MCF 10A (cell line): ENCODE measurements around the gene DNAH9. TPM values are rescaled to one million over a fixed set of nuclear protein-coding genes. Genes with fewer than 3 reads are reported as not detected.

Experiments
- BruUV-seq: library from RNA; stranded (reverse); fragments of 400-500 nt; replicated peaks from 2 replicates; lab custom pipeline; 2021; lab: Mats Ljungman, UMichigan
- CTCF ChIA-PET: fragments of 300-600 bp; sonication (Branson Sonifier 250); formaldehyde crosslinking; extraction: SDS; loops from one replicate; lab custom pipeline; 2021; ENCODE audit warnings: antibody characterized with exemption, inconsistent platforms; lab: Yijun Ruan, JAX
- POLR2A ChIA-PET: fragments of 300-600, 350-650 bp; sonication (Branson Sonifier 250); formaldehyde crosslinking; extraction: SDS; loops from one replicate; lab custom pipeline; 2020; ENCODE audit warnings: antibody characterized with exemption, inconsistent platforms; lab: Yijun Ruan, JAX
- DNase-seq: peaks from one replicate; pipeline ENCODE4 v3.0.0-alpha.2; 2018; ENCODE audit not compliant: unreplicated experiment
- H3K27ac Mint-ChIP-seq: one replicate; pipeline ENCODE4 v1.8.0; 2022; ENCODE audit warnings: mild to moderate bottlenecking, low read depth, mixed read lengths; ENCODE audit not compliant: unreplicated experiment
- H3K27me3 Mint-ChIP-seq: one replicate; pipeline ENCODE4 v1.8.0; 2022; ENCODE audit warnings: mixed read lengths; ENCODE audit not compliant: insufficient read depth, unreplicated experiment
- H3K36me3 Mint-ChIP-seq: one replicate; pipeline ENCODE4 v1.8.0; 2022; ENCODE audit warnings: mild to moderate bottlenecking, moderate library complexity, mixed read lengths; ENCODE audit not compliant: insufficient read depth, unreplicated experiment
- H3K4me1 Mint-ChIP-seq: one replicate; pipeline ENCODE4 v1.8.0; 2022; ENCODE audit warnings: mixed read lengths; ENCODE audit not compliant: insufficient read depth, unreplicated experiment
- H3K4me3 Mint-ChIP-seq: one replicate; pipeline ENCODE4 v1.8.0; 2022; ENCODE audit warnings: mild to moderate bottlenecking, moderate library complexity, mixed read lengths; ENCODE audit not compliant: unreplicated experiment
- H3K9me3 Mint-ChIP-seq: one replicate; pipeline ENCODE4 v1.8.0; 2022; ENCODE audit warnings: mixed read lengths; ENCODE audit not compliant: unreplicated experiment
- intact Hi-C: fragments of 100-400 bp; cut with micrococcal nuclease; formaldehyde crosslinking; loops from 2 replicates; pipeline ENCODE4 v1.14.1; 2022
- total RNA-seq: library from RNA; stranded (reverse); gene quantifications from 2 replicates; pipeline ENCODE4 v1.2.3, GENCODE V29; 2022
- TF ChIP-seq, protein P1 (sequence below): fragments of 200-600 bp; IDR thresholded peaks from one replicate; pipeline ENCODE4 v1.8.0; 2022; ENCODE audit warnings: antibody characterized with exemption, mild to moderate bottlenecking; ENCODE audit not compliant: unreplicated experiment

DNAH9 gene
- total RNA-seq, 1 experiment from 2014 or later: 0.44 TPM

GRCh38 chr17:11622492-11622891, 24.2 kb downstream of the DNAH9 start:
- BruUV-seq: no TSS peak
- no peak overlapping the region for H3K4me3 Mint-ChIP-seq
- CTCF ChIA-PET: interaction anchor here (2.2 kb wide), 1 partner anchor 22 kb away, joined by 8 read pairs; no protein-coding TSS in a partner anchor
- H3K9me3 Mint-ChIP-seq: no peaks in the 10 kb centered on the region
- intact Hi-C loops: no loop called here
- TF ChIP-seq, protein P1, sequence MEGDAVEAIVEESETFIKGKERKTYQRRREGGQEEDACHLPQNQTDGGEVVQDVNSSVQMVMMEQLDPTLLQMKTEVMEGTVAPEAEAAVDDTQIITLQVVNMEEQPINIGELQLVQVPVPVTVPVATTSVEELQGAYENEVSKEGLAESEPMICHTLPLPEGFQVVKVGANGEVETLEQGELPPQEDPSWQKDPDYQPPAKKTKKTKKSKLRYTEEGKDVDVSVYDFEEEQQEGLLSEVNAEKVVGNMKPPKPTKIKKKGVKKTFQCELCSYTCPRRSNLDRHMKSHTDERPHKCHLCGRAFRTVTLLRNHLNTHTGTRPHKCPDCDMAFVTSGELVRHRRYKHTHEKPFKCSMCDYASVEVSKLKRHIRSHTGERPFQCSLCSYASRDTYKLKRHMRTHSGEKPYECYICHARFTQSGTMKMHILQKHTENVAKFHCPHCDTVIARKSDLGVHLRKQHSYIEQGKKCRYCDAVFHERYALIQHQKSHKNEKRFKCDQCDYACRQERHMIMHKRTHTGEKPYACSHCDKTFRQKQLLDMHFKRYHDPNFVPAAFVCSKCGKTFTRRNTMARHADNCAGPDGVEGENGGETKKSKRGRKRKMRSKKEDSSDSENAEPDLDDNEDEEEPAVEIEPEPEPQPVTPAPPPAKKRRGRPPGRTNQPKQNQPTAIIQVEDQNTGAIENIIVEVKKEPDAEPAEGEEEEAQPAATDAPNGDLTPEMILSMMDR: no peak
- POLR2A ChIA-PET: no interaction called here
- H3K27ac Mint-ChIP-seq: no peak overlapping the region
- no peak for DNase-seq
- peaks cover 17% of the 10 kb centered on the region for H3K4me1 Mint-ChIP-seq
- no peaks in the 10 kb centered on the region for H3K36me3 Mint-ChIP-seq
- H3K27me3 Mint-ChIP-seq: peaks cover 39% of the 10 kb centered on the region

DNA sequence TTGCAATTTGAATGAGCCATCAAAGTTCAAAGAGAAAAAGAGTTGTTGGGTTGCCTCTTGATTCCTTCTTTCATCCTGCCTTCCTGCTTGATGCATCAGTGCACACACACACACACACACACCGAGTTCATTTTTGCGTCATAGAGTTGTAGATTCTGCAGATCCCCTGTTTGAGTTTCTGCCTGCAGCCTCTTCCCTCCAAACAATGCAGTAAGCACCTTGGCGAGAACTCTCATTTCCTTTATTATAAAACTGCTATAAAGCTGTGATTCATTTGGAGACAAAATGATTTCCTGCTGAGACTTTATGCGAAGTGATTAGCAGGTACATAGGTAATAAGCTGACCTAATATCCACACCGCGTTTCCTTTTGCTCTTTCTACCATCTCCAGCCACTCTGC, 26.7 kb downstream of the DNAH9 start:
- POLR2A ChIA-PET: no interaction called here
- BruUV-seq: no TSS peak

DNA sequence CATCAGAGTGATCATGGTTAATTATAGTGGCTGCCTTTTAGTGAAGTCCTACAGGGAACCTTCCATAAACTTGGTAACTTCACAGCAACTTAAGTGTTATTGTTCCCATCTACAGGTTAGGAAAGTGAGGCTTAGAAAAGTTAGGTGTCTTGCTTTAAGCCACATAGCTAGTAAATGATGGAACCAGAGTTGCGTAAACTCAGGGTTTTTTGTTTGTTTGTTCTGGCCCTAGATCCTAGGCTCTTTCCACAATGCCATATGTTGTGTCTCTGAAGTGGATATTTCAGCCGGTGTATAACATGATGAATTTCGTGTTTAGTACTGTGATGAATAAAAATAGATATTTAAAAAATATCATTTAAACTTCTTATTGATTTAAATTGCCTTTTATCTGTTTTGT, 27.6 kb downstream of the DNAH9 start:
- POLR2A ChIA-PET: no interaction called here
- Mint-ChIP-seq H3K4me1 (peaks cover 6% of the 10 kb centered on the region), H3K4me3 (no peak overlapping the region), H3K27me3 (peaks cover 50% of the 10 kb centered on the region), H3K36me3 (no peaks in the 10 kb centered on the region), H3K27ac (no peak overlapping the region), H3K9me3 (no peaks in the 10 kb centered on the region)
- intact Hi-C loops: no loop called here
- no TSS peak for BruUV-seq
- no peak for DNase-seq
- TF ChIP-seq, protein P1: no peak
- CTCF ChIA-PET: no interaction called here

More for the DNA sequence above, 26.7 kb downstream of the DNAH9 start:
- H3K4me1 Mint-ChIP-seq: peaks cover 6% of the 10 kb centered on the region
- no peaks in the 10 kb centered on the region for H3K36me3 Mint-ChIP-seq
- intact Hi-C loops: no loop called here
- H3K27me3 Mint-ChIP-seq: peaks cover 41% of the 10 kb centered on the region
- no peak for DNase-seq
- CTCF ChIA-PET: no interaction called here
- H3K4me3 Mint-ChIP-seq: no peak overlapping the region
- TF ChIP-seq, protein P1: no peak
- H3K9me3 Mint-ChIP-seq: no peaks in the 10 kb centered on the region
- H3K27ac Mint-ChIP-seq: no peak overlapping the region

DNA sequence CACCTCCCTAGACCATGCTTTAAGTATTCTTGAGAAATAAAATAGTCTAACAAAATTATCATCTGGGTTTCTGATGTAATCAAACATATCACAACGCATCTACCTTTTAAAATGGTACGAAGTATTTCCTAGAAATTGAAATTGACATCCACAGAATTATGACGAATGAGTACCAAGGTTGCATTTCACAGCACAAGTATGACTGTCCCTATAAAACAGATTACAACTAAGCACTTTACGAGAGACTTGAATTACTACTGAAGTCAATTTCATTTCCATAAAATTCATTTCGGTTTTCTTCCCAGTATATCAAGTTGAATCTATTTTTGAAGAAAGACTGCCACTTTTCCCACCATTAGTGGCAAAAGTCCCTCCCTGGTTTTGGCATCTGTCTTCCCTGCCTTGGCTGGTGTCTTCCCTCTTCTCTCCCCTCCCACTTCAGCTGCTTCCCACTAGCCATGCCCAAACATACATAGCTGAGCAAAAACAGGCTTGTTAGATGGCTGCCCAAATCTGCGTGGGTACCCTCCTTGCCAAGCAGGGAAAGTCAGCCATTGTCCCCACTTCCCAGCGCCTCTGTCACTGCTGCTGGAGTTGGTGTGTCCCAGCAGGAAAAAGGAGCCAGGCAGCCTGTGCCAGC, 29.2 kb downstream of the DNAH9 start:
- ChIA-PET POLR2A (interaction anchor here (0.6 kb wide), 1 partner anchor 38 kb away, joined by 3 read pairs; no protein-coding TSS in a partner anchor), CTCF (interaction anchor here (1.3 kb wide), 1 partner anchor 13 kb away, joined by 3 read pairs; no protein-coding TSS in a partner anchor)
- no TSS peak for BruUV-seq
- Mint-ChIP-seq H3K27ac (no peak overlapping the region), H3K4me3 (no peak overlapping the region), H3K9me3 (no peaks in the 10 kb centered on the region), H3K36me3 (no peaks in the 10 kb centered on the region), H3K4me1 (peaks cover 6% of the 10 kb centered on the region), H3K27me3 (peaks cover 55% of the 10 kb centered on the region)
- DNase-seq: no peak
- TF ChIP-seq, protein P1: no peak
- intact Hi-C loops: no loop called here
